ENCODE results near the gene STAC.

GRCh38 chr3:36362216-36362615 lies 18.1 kb upstream of the STAC start:
- TF ChIP-seq CTCF (conservative IDR thresholded peaks at IDR 0.05; ENCODE audit: low read depth, low read length): no peak
- TF ChIP-seq EZH2 (IDR thresholded peaks at IDR 0.05; ENCODE audit: low read length, unreplicated experiment): no peak
- TF ChIP-seq EZH2phosphoT487 (IDR thresholded peaks at IDR 0.05; ENCODE audit: borderline replicate concordance, low read length): no peak
